Measurements from ENCODE around the gene SLC23A2.

The SLC23A2 gene

GRCh38 chr20:4813076-4813862, 188.0 kb downstream of the SLC23A2 start:
- in situ Hi-C loops (cut with HindIII; ENCODE audit: low sequenced_read_pairs), result no loop called here
- no peak overlapping the region for H3K4me3 ChIP-seq (ENCODE audit: low read depth, low read length)
- no peak for DNase-seq (ENCODE audit: low read depth)
- no peak for TF ChIP-seq CTCF (IDR thresholded peaks at IDR 0.05; ENCODE audit: low read depth, low read length, missing control alignments)

- no peak for TF ChIP-seq CTCF (IDR thresholded peaks at IDR 0.05; ENCODE audit: low read depth, low read length, missing control alignments)
- no peak overlapping the region for H3K4me3 ChIP-seq (ENCODE audit: low read depth, low read length)
- DNase-seq (ENCODE audit: low read depth), result no peak
- in situ Hi-C loops (cut with HindIII; ENCODE audit: low sequenced_read_pairs), result no loop called here
Measured at GRCh38 chr20:4812641-4813075, 188.7 kb downstream of the SLC23A2 start.

DNA sequence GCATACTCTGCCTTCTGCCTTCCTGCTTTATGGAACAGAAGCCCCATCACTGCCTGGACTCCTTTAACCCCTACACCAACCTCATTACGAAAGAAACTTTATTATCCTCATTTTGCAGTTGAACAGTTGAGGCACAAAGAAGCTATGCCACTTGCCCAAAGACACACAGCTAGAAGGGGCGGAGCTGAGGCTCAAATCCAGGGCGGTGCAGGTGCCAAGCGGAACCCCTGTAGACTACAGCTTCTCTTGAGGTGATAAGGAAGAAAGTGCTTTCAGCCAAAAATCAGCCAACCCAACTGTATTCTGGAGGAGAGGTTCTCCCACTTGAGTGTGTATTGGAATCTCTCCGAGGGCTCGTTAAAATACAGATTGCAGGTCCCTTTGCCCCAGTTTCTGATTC, 189.1 kb downstream of the SLC23A2 start:
- DNase-seq (ENCODE audit: low read depth), result no peak
- in situ Hi-C loops (cut with HindIII; ENCODE audit: low sequenced_read_pairs), result no loop called here
- no peak overlapping the region for H3K4me3 ChIP-seq (ENCODE audit: low read depth, low read length)
- no peak for TF ChIP-seq CTCF (IDR thresholded peaks at IDR 0.05; ENCODE audit: low read depth, low read length, missing control alignments)

- H3K4me3 ChIP-seq (ENCODE audit: low read depth, low read length), result no peak overlapping the region
- DNase-seq (ENCODE audit: low read depth), result no peak
- TF ChIP-seq CTCF (IDR thresholded peaks at IDR 0.05; ENCODE audit: low read depth, low read length, missing control alignments), result no peak
- in situ Hi-C loops (cut with HindIII; ENCODE audit: low sequenced_read_pairs), result no loop called here
Measured at GRCh38 chr20:4811661-4812181, 189.6 kb downstream of the SLC23A2 start.

DNA sequence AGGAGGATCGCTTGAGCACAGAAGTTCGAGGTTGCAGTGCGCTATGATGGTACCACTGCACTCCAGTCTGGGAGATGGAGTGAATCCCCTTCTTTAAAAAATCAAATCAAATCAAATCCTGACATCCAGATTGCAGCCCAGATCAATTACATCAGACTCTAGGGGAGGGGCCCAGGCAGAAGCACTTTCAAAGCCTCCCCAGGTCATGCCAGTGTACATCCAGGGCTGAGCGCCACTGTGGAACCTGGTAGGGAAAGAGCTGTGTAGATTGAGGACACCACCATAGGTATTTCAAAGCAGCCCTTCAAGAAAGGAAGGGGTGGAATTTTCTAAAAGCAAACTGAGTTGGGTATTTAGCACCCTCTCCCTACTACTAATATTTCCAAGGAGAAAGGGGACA, 190.1 kb downstream of the SLC23A2 start:
- no peak overlapping the region for H3K4me3 ChIP-seq (ENCODE audit: low read depth, low read length)
- no peak for TF ChIP-seq CTCF (IDR thresholded peaks at IDR 0.05; ENCODE audit: low read depth, low read length, missing control alignments)
- DNase-seq (ENCODE audit: low read depth), result no peak
- in situ Hi-C loops (cut with HindIII; ENCODE audit: low sequenced_read_pairs), result no loop called here

GRCh38 chr20:4810426-4811019, 190.8 kb downstream of the SLC23A2 start:
- DNase-seq (ENCODE audit: low read depth), result no peak
- no peak overlapping the region for H3K4me3 ChIP-seq (ENCODE audit: low read depth, low read length)
- in situ Hi-C loops (cut with HindIII; ENCODE audit: low sequenced_read_pairs), result no loop called here
- TF ChIP-seq CTCF (IDR thresholded peaks at IDR 0.05; ENCODE audit: low read depth, low read length, missing control alignments), result no peak

Data from astrocyte of the cerebellum (primary cell).